ENCODE results near the gene YIF1B. TPM values are rescaled to one million over a fixed set of nuclear protein-coding genes. Genes with fewer than 3 reads are reported as not detected.

Gene YIF1B
- total and polyA plus RNA-seq, 5 donors from 2014 or later = 22.9 to 47.7 (median 35.6) TPM

- no peak for DNase-seq
- no peak overlapping the region for H3K4me3 ChIP-seq (ENCODE audit: low read depth, low read length)
- Mint-ChIP-seq H3K9me3 (no peaks in the 10 kb centered on the region), H3K4me3 (no peak overlapping the region), H3K4me1 (peaks cover 0 to under 1% (median 0%) of the 10 kb centered on the region in 4 donors), H3K36me3 (peaks cover 18% of the 10 kb centered on the region), H3K27ac (no peak overlapping the region), H3K27me3 (no peaks in the 10 kb centered on the region)
- no peaks in the 10 kb centered on the region for H3K4me1 ChIP-seq (ENCODE audit: control insufficient read depth, insufficient read depth, low read length, poor library complexity, severe bottlenecking)
- no peak overlapping the region for H3K27ac ChIP-seq (ENCODE audit: insufficient read depth, low read length, poor library complexity, severe bottlenecking)
- ATAC-seq (ENCODE audit: low read depth in 2 of 2) = no peak
- H3K27me3 ChIP-seq (ENCODE audit: control insufficient read depth, insufficient read depth, low read length) = no peaks in the 10 kb centered on the region
- no peaks in the 10 kb centered on the region for H3K36me3 ChIP-seq (ENCODE audit: control insufficient read depth, insufficient read depth, low read length)
- H3K9me3 ChIP-seq (ENCODE audit: control insufficient read depth in 2 of 2, low read length in 2 of 2) = no peaks in the 10 kb centered on the region
Measured at GRCh38 chr19:38287604-38288003, 28.1 kb downstream of the YIF1B start.

- H3K27ac ChIP-seq (ENCODE audit: insufficient read depth, low read length, poor library complexity, severe bottlenecking) = no peak overlapping the region
- H3K27ac Mint-ChIP-seq = no peak overlapping the region
- no peaks in the 10 kb centered on the region for H3K9me3 Mint-ChIP-seq
- H3K4me1 ChIP-seq (ENCODE audit: control insufficient read depth, insufficient read depth, low read length, poor library complexity, severe bottlenecking) = peaks cover 8% of the 10 kb centered on the region
- no peaks in the 10 kb centered on the region for H3K36me3 ChIP-seq (ENCODE audit: control insufficient read depth, insufficient read depth, low read length)
- H3K4me3 ChIP-seq (ENCODE audit: low read depth, low read length) = no peak overlapping the region
- no peak for DNase-seq
- ATAC-seq (ENCODE audit: low read depth in 2 of 2) = no peak
- no peak overlapping the region for H3K4me3 Mint-ChIP-seq
- H3K9me3 ChIP-seq (ENCODE audit: control insufficient read depth in 2 of 2, low read length in 2 of 2) = no peaks in the 10 kb centered on the region
- peaks cover 8% of the 10 kb centered on the region for H3K36me3 Mint-ChIP-seq
- H3K27me3 ChIP-seq (ENCODE audit: control insufficient read depth, insufficient read depth, low read length) = no peaks in the 10 kb centered on the region
- H3K27me3 Mint-ChIP-seq = no peaks in the 10 kb centered on the region
- peaks cover 0 to 12% (median 3%) of the 10 kb centered on the region in 4 donors for H3K4me1 Mint-ChIP-seq
Measured at GRCh38 chr19:38285567-38285966, 30.2 kb downstream of the YIF1B start.

- Mint-ChIP-seq H3K27ac (peak overlapping the region in 1 of 3 donors; percentile 40), H3K4me3 (no peak overlapping the region), H3K9me3 (no peaks in the 10 kb centered on the region), H3K27me3 (no peaks in the 10 kb centered on the region), H3K36me3 (peaks cover 11% of the 10 kb centered on the region), H3K4me1 (peaks cover 0 to 12% (median 3%) of the 10 kb centered on the region in 4 donors)
- no peaks in the 10 kb centered on the region for H3K27me3 ChIP-seq (ENCODE audit: control insufficient read depth, insufficient read depth, low read length)
- H3K4me3 ChIP-seq (ENCODE audit: low read depth, low read length) = no peak overlapping the region
- H3K4me1 ChIP-seq (ENCODE audit: control insufficient read depth, insufficient read depth, low read length, poor library complexity, severe bottlenecking) = peaks cover 8% of the 10 kb centered on the region
- DNase-seq (no peak), ATAC-seq (ENCODE audit: low read depth in 2 of 2) (no peak)
- no peaks in the 10 kb centered on the region for H3K9me3 ChIP-seq (ENCODE audit: control insufficient read depth in 2 of 2, low read length in 2 of 2)
- H3K36me3 ChIP-seq (ENCODE audit: control insufficient read depth, insufficient read depth, low read length) = no peaks in the 10 kb centered on the region
- H3K27ac ChIP-seq (ENCODE audit: insufficient read depth, low read length, poor library complexity, severe bottlenecking) = no peak overlapping the region
Measured at GRCh38 chr19:38284422-38284821, 31.3 kb downstream of the YIF1B start.

- Mint-ChIP-seq H3K36me3 (peaks cover 11% of the 10 kb centered on the region), H3K4me3 (no peak overlapping the region), H3K27me3 (no peaks in the 10 kb centered on the region), H3K9me3 (no peaks in the 10 kb centered on the region), H3K27ac (no peak overlapping the region), H3K4me1 (peaks cover 0 to 12% (median 3%) of the 10 kb centered on the region in 4 donors)
- H3K4me3 ChIP-seq (ENCODE audit: low read depth, low read length) = no peak overlapping the region
- H3K36me3 ChIP-seq (ENCODE audit: control insufficient read depth, insufficient read depth, low read length) = no peaks in the 10 kb centered on the region
- no peak for ATAC-seq (ENCODE audit: low read depth in 2 of 2)
- no peaks in the 10 kb centered on the region for H3K27me3 ChIP-seq (ENCODE audit: control insufficient read depth, insufficient read depth, low read length)
- DNase-seq = no peak
- peaks cover 8% of the 10 kb centered on the region for H3K4me1 ChIP-seq (ENCODE audit: control insufficient read depth, insufficient read depth, low read length, poor library complexity, severe bottlenecking)
- H3K27ac ChIP-seq (ENCODE audit: insufficient read depth, low read length, poor library complexity, severe bottlenecking) = no peak overlapping the region
- H3K9me3 ChIP-seq (ENCODE audit: control insufficient read depth in 2 of 2, low read length in 2 of 2) = no peaks in the 10 kb centered on the region
Measured at GRCh38 chr19:38283271-38283670, 32.5 kb downstream of the YIF1B start.

- no peak for DNase-seq
Measured at GRCh38 chr19:38281811-38282566, 33.8 kb downstream of the YIF1B start.

GRCh38 chr19:38280030-38280921, 35.5 kb downstream of the YIF1B start:
- Mint-ChIP-seq H3K4me3 (no peak overlapping the region), H3K36me3 (peaks cover 5% of the 10 kb centered on the region), H3K27ac (peak overlapping the region in 1 of 3 donors; percentile 59), H3K4me1 (peaks cover 0 to 12% (median 3%) of the 10 kb centered on the region in 4 donors), H3K27me3 (no peaks in the 10 kb centered on the region), H3K9me3 (no peaks in the 10 kb centered on the region)
- DNase-seq (no peak), ATAC-seq (ENCODE audit: low read depth in 2 of 2) (no peak)
- no peaks in the 10 kb centered on the region for H3K27me3 ChIP-seq (ENCODE audit: control insufficient read depth, insufficient read depth, low read length)
- peaks cover 8% of the 10 kb centered on the region for H3K4me1 ChIP-seq (ENCODE audit: control insufficient read depth, insufficient read depth, low read length, poor library complexity, severe bottlenecking)
- no peak overlapping the region for H3K4me3 ChIP-seq (ENCODE audit: low read depth, low read length)
- no peaks in the 10 kb centered on the region for H3K9me3 ChIP-seq (ENCODE audit: control insufficient read depth in 2 of 2, low read length in 2 of 2)
- no peaks in the 10 kb centered on the region for H3K36me3 ChIP-seq (ENCODE audit: control insufficient read depth, insufficient read depth, low read length)
- no peak overlapping the region for H3K27ac ChIP-seq (ENCODE audit: insufficient read depth, low read length, poor library complexity, severe bottlenecking)

More at GRCh38 chr19:38281811-38282566, 33.8 kb downstream of the YIF1B start:
- Mint-ChIP-seq H3K27me3 (no peaks in the 10 kb centered on the region), H3K9me3 (no peaks in the 10 kb centered on the region), H3K4me1 (peaks cover 0 to 12% (median 3%) of the 10 kb centered on the region in 4 donors), H3K27ac (peak overlapping the region; percentile 36 to 42 (median 40)), H3K4me3 (no peak overlapping the region), H3K36me3 (peaks cover 11% of the 10 kb centered on the region)
- Histone ChIP-seq H3K27ac (ENCODE audit: insufficient read depth, low read length, poor library complexity, severe bottlenecking) (no peak overlapping the region), H3K9me3 (ENCODE audit: control insufficient read depth in 2 of 2, low read length in 2 of 2) (no peaks in the 10 kb centered on the region), H3K4me1 (ENCODE audit: control insufficient read depth, insufficient read depth, low read length, poor library complexity, severe bottlenecking) (peaks cover 8% of the 10 kb centered on the region), H3K36me3 (ENCODE audit: control insufficient read depth, insufficient read depth, low read length) (no peaks in the 10 kb centered on the region), H3K27me3 (ENCODE audit: control insufficient read depth, insufficient read depth, low read length) (no peaks in the 10 kb centered on the region), H3K4me3 (ENCODE audit: low read depth, low read length) (no peak overlapping the region)
- no peak for ATAC-seq (ENCODE audit: low read depth in 2 of 2)

GRCh38 chr19:38278751-38279150, 37.0 kb downstream of the YIF1B start:
- Histone ChIP-seq H3K27ac (ENCODE audit: insufficient read depth, low read length, poor library complexity, severe bottlenecking) (no peak overlapping the region), H3K4me1 (ENCODE audit: control insufficient read depth, insufficient read depth, low read length, poor library complexity, severe bottlenecking) (peaks cover 8% of the 10 kb centered on the region), H3K9me3 (ENCODE audit: control insufficient read depth in 2 of 2, low read length in 2 of 2) (no peaks in the 10 kb centered on the region), H3K4me3 (ENCODE audit: low read depth, low read length) (no peak overlapping the region), H3K27me3 (ENCODE audit: control insufficient read depth, insufficient read depth, low read length) (no peaks in the 10 kb centered on the region), H3K36me3 (ENCODE audit: control insufficient read depth, insufficient read depth, low read length) (no peaks in the 10 kb centered on the region)
- Mint-ChIP-seq H3K9me3 (no peaks in the 10 kb centered on the region), H3K4me3 (no peak overlapping the region), H3K36me3 (peaks cover 6% of the 10 kb centered on the region), H3K27me3 (no peaks in the 10 kb centered on the region), H3K27ac (no peak overlapping the region), H3K4me1 (peaks cover 0 to 12% (median 3%) of the 10 kb centered on the region in 4 donors)
- no peak for DNase-seq
- no peak for ATAC-seq (ENCODE audit: low read depth in 2 of 2)

Measured in CD4-positive, CD25-positive, alpha-beta regulatory T cell (primary cell).